A549 (cell line): ENCODE measurements around the gene MYH11. TPM values are rescaled to one million over a fixed set of nuclear protein-coding genes. Genes with fewer than 3 reads are reported as not detected.
A peak's percentile ranks its signal among the peaks of the same experiment; 100 is the strongest.

ENCODE experiments used
- ATAC-seq, 2 experiments: fragments of 200-7000 bp in 1 of 2; fragments of >200 bp in 1 of 2; cut with Nextera tagmentation in 1 of 2; cut with Tn5 transposase in 1 of 2; 3 replicates each; pipeline versions ENCODE4 v1.8.0 to v1.9.1; 2018 to 2020; ENCODE audit warnings: mild to moderate bottlenecking in 1 of 2, moderate library complexity in 1 of 2
- CTCF ChIA-PET: fragments of 300-600 bp; sonication (Branson Sonifier 250); formaldehyde crosslinking; extraction: SDS; loops from one replicate; lab custom pipeline; 2021; ENCODE audit warnings: antibody characterized with exemption, inconsistent platforms; lab: Yijun Ruan, JAX
- POLR2A ChIA-PET: fragments of 350-600 bp; formaldehyde crosslinking; extraction: SDS; loops from one replicate; lab custom pipeline; 2021; ENCODE audit warnings: antibody characterized with exemption, inconsistent platforms; lab: Yijun Ruan, JAX
- DNase-seq, 2 experiments: peaks; one replicate each; pipeline versions ENCODE4 v3.0.0 to v3.0.0-alpha.2; 2011 to 2016; ENCODE audit warnings: low read depth in 1 of 2, low spot score in 1 of 2
- FAIRE-seq: peaks from 2 replicates; lab custom pipeline; 2011; peaks lifted over from hg19 to GRCh38; lab: Jason Lieb, UNC
- H3K27ac ChIP-seq, 2 experiments: fragments of >200 bp; sonication (Bioruptor Twin); formaldehyde crosslinking; 3 replicates each; pipeline ENCODE4 v1.5.1; 2016 to 2017
- H3K4me1 ChIP-seq: fragments of >200 bp; sonication (Bioruptor Twin); formaldehyde crosslinking; 3 replicates; pipeline ENCODE4 v1.6.1; 2016
- H3K4me2 ChIP-seq: fragments of >200 bp; sonication (Bioruptor Twin); formaldehyde crosslinking; 3 replicates; pipeline ENCODE4 v1.6.1; 2016
- H3K4me3 ChIP-seq: fragments of >200 bp; sonication (Bioruptor Twin); formaldehyde crosslinking; 3 replicates; pipeline ENCODE4 v1.5.1; 2016
- H3K9me3 ChIP-seq: fragments of >200 bp; sonication (Bioruptor Twin); formaldehyde crosslinking; 3 replicates; pipeline ENCODE4 v1.6.1; 2016
- BCL3 ChIP-seq: fragments of >200 bp; sonication (Bioruptor Twin); formaldehyde crosslinking; IDR thresholded peaks from 3 replicates; pipeline ENCODE4 v1.6.1; 2016
- BHLHE40 ChIP-seq: IDR thresholded peaks from 2 replicates; pipeline ENCODE4 v1.6.1; 2012; ENCODE audit warnings: low read depth, low read length, inconsistent platforms
- CHD2 ChIP-seq: fragments of 150-350 bp; IDR thresholded peaks from 2 replicates; pipeline ENCODE4 v1.6.1; 2014; ENCODE audit warnings: low read length; ENCODE audit not compliant: partially characterized antibody
- CHD4 ChIP-seq: fragments of 200-600 bp; sonication (generic); IDR thresholded peaks from 2 replicates; pipeline ENCODE4 v1.6.1; 2016; ENCODE audit warnings: antibody characterized with exemption, mild to moderate bottlenecking, borderline replicate concordance
- E2F6 ChIP-seq: IDR thresholded peaks from 2 replicates; pipeline ENCODE4 v1.6.1; 2012; ENCODE audit warnings: low read depth, borderline replicate concordance
- EP300 ChIP-seq, 2 experiments: fragments of >200 bp; sonication (Bioruptor Twin); formaldehyde crosslinking; IDR thresholded peaks; 2 replicates in 1 of 2; 3 replicates in 1 of 2; pipeline ENCODE4 v1.6.1; 2016 to 2017
- ESRRA ChIP-seq: fragments of 150-350 bp; IDR thresholded peaks from 2 replicates; pipeline ENCODE4 v1.6.1; 2014; ENCODE audit warnings: mild to moderate bottlenecking, low read length, borderline replicate concordance
- FOSB ChIP-seq: fragments of 250-450 bp; sonication (Bioruptor Pico); IDR thresholded peaks from 2 replicates; pipeline ENCODE4 v1.5.0; 2020; ENCODE audit warnings: mild to moderate bottlenecking, moderate library complexity
- GATA3 ChIP-seq: IDR thresholded peaks from 2 replicates; pipeline ENCODE4 v1.6.1; 2012; ENCODE audit warnings: borderline replicate concordance
- HDAC2 ChIP-seq: fragments of 200-600 bp; sonication (generic); IDR thresholded peaks from 2 replicates; pipeline ENCODE4 v1.6.1; 2016
- HOXA7 ChIP-seq: fragments of 250-450 bp; sonication (Bioruptor Pico); IDR thresholded peaks from 2 replicates; pipeline ENCODE4 v1.5.0; 2020; ENCODE audit warnings: mild to moderate bottlenecking, moderate library complexity
- HOXB5 ChIP-seq: fragments of 250-450 bp; sonication (Bioruptor Pico); IDR thresholded peaks from 2 replicates; pipeline ENCODE4 v1.5.0; 2020; ENCODE audit warnings: mild to moderate bottlenecking, moderate library complexity
- MAFK ChIP-seq: fragments of 450-650 bp; IDR thresholded peaks from 2 replicates; pipeline ENCODE4 v1.6.1; 2014; ENCODE audit not compliant: partially characterized antibody
- NPAS2 ChIP-seq: fragments of 250-450 bp; sonication (Bioruptor Pico); IDR thresholded peaks from 2 replicates; pipeline ENCODE4 v1.8.0; 2022; ENCODE audit warnings: mild to moderate bottlenecking, moderate library complexity, borderline replicate concordance
- POLR2AphosphoS2 ChIP-seq: conservative IDR thresholded peaks from 2 replicates; pipeline ENCODE4 v1.6.1; 2012; ENCODE audit warnings: low read length, improper control_type of control experiment, inconsistent platforms
- RAD21 ChIP-seq, 2 experiments: fragments of >200 bp in 1 of 2; sonication (Bioruptor Twin) in 1 of 2; formaldehyde crosslinking in 1 of 2; IDR thresholded peaks in 1 of 2; conservative IDR thresholded peaks in 1 of 2; 2 replicates in 1 of 2; 3 replicates in 1 of 2; pipeline ENCODE4 v1.6.1; 2012 to 2018; ENCODE audit warnings: inconsistent platforms in 1 of 2
- RCOR1 ChIP-seq: fragments of 150-350 bp; IDR thresholded peaks from 2 replicates; pipeline ENCODE4 v1.6.1; 2014; ENCODE audit warnings: antibody characterized with exemption, low read length, low read depth
- RFX5 ChIP-seq: fragments of 450-650 bp; IDR thresholded peaks from 2 replicates; pipeline ENCODE4 v1.7.1; 2014; ENCODE audit warnings: antibody characterized with exemption, mild to moderate bottlenecking, moderate library complexity
- SMC3 ChIP-seq: fragments of >200 bp; sonication (Bioruptor Twin); formaldehyde crosslinking; IDR thresholded peaks from 3 replicates; pipeline ENCODE4 v1.6.1; 2018; ENCODE audit warnings: inconsistent platforms
- TP53 ChIP-seq: fragments of 250-450 bp; sonication (Bioruptor Pico); IDR thresholded peaks from 2 replicates; pipeline ENCODE4 v1.5.0; 2021; ENCODE audit warnings: mild to moderate bottlenecking, moderate library complexity
- USF2 ChIP-seq: fragments of 450-650 bp; IDR thresholded peaks from 2 replicates; pipeline ENCODE4 v1.6.1; 2014; ENCODE audit warnings: antibody characterized with exemption
- ZNF302 ChIP-seq: fragments of 250-450 bp; sonication (Bioruptor Pico); IDR thresholded peaks from 2 replicates; pipeline ENCODE4 v1.9.0; 2021; ENCODE audit warnings: inconsistent platforms, mild to moderate bottlenecking, moderate library complexity
- ZSCAN20 ChIP-seq: fragments of 250-450 bp; sonication (Bioruptor Pico); IDR thresholded peaks from 2 replicates; pipeline ENCODE4 v1.8.0; 2022; ENCODE audit warnings: mild to moderate bottlenecking, moderate library complexity
- WGBS: methylation state at CpG from one replicate; pipeline ENCODE4 v1.1.6; 2017; ENCODE audit errors: missing lambda C conversion rate; 5-methylcytosine and 5-hydroxymethylcytosine counted together
- polyA minus RNA-seq: library from RNA; depleted of rRNA, polyadenylated mRNA; stranded (reverse); fragments of >200 nt; gene quantifications from 2 replicates; pipeline ENCODE4 v1.2.3, GENCODE V29; 2011; rRNA and poly(A)+ RNA removed
- polyA plus RNA-seq, 4 experiments: library from polyadenylated mRNA; depleted of rRNA in 3 of 4; stranded (reverse); fragments of >200 nt; fragmentation: RNase III in 1 of 4; extraction: RNeasy Plus Mini Kit Qiagen cat#74134 plus additional on column Dnase treatment in 1 of 4; gene quantifications; 2 replicates in 3 of 4; 3 replicates in 1 of 4; pipeline ENCODE4 v1.2.3, GENCODE V29; 2011 to 2017

MYH11 gene
- 0.03 TPM in 2 replicates for polyA plus RNA-seq (2011; rRNA removed)
- 0.01 TPM in 2 replicates for polyA plus RNA-seq (2012; cell fraction: cytosol; rRNA removed)
- polyA plus RNA-seq (2012; cell fraction: nucleus; rRNA removed): 0.01 TPM in 1 of 2 replicates, not detected in the other
- polyA plus RNA-seq (2017; fragmentation: RNase III; extraction: RNeasy Plus Mini Kit Qiagen cat#74134 plus additional on column Dnase treatment): 0.07 to 0.10 TPM (median 0.09 TPM) in 3 replicates
- polyA minus RNA-seq: 0.05 and 0.12 TPM in 2 replicates

- CTCF ChIA-PET: interaction anchor here (1.3 to 3.7 kb wide), 2 partner anchors 16 to 17 kb away, joined by 5 to 19 read pairs; no protein-coding TSS in a partner anchor
- DNase-seq: no peak
- no peak for TF ChIP-seq NPAS2 (CRISPR knock-in tag)
- TF ChIP-seq HDAC2: peak; percentile 55; the same call in 1 of the 2 replicates
- TF ChIP-seq E2F6: no peak
- POLR2A ChIA-PET: no interaction called here
- WGBS: 11% methylated on average over 20 of the region's 49 CpGs
- H3K4me3 ChIP-seq: peak within 1 kb of the TSS; percentile 54
- no peak for FAIRE-seq
- ATAC-seq: peak in 1 of 2 experiments; percentile 55; a peak in 4 of 6 replicates
- peak within 1 kb of the TSS; percentile 71 to 88 for H3K27ac ChIP-seq
- H3K9me3 ChIP-seq: no peaks in the 10 kb centered on the region
- peak within 1 kb of the TSS; percentile 96 for H3K4me2 ChIP-seq
- H3K4me1 ChIP-seq: peaks cover 15% of the 10 kb centered on the region; the same call in 1 of the 3 replicates
Observed at GRCh38 chr16:15856901-15857698, at the start of gene MYH11. TSS of gene MYH11 (minus strand) at chr16:15857028. CDS start at chr16:15838252, 18,776 bp downstream.

- no peak for ATAC-seq
- Histone ChIP-seq H3K4me1 (peaks cover 7% of the 10 kb centered on the region; the same call in 2 of the 3 replicates), H3K27ac (peak overlapping the region in 1 of 2 experiments; percentile 16; a peak in 1 of 6 replicates), H3K4me3 (no peak overlapping the region), H3K4me2 (no peak overlapping the region), H3K9me3 (no peaks in the 10 kb centered on the region)
- POLR2A ChIA-PET: no interaction called here
- no peak for FAIRE-seq
- CTCF ChIA-PET: interaction anchor here (1.2 to 1.4 kb wide), 2 partner anchors 32 to 129 kb away, joined by 3 read pairs; no protein-coding TSS in a partner anchor
- DNase-seq: no peak
- TF ChIP-seq CHD2 (no peak), GATA3 (no peak), USF2 (no peak), CHD4 (no peak), ESRRA (no peak), POLR2AphosphoS2 (no peak), ZSCAN20 (CRISPR knock-in tag) (no peak), HOXA7 (no peak), BHLHE40 (no peak), ZNF302 (CRISPR knock-in tag) (no peak), MAFK (no peak), HOXB5 (CRISPR knock-in tag) (no peak), RAD21 (conservative IDR thresholded peaks at IDR 0.05 in 1 of 2, IDR thresholded peaks at IDR 0.05 in 1 of 2) (no peak), RFX5 (no peak), BCL3 (no peak), TP53 (no peak), RCOR1 (no peak), SMC3 (no peak), FOSB (CRISPR knock-in tag) (no peak), EP300 (IDR thresholded peaks at IDR 0.05) (no peak)
- 62% methylated on average over 2 of the region's 2 CpGs for WGBS
Observed at GRCh38 chr16:15906439-15906838, 49.6 kb upstream of the MYH11 start.
